RWPE2 (cell line): ENCODE data around the gene L3MBTL4.
"Not testable (repeated sequence)": the region's sequence is repeated elsewhere in the genome, so short reads cannot be mapped to it uniquely, and the experiment has no call there.

ENCODE experiments used
- ATAC-seq: fragments of 200-7000 bp; cut with Tn5 transposase; 3 replicates; pipeline ENCODE4 v1.9.1; 2021; ENCODE audit warnings: low read depth
- DNase-seq: peaks from one replicate; pipeline ENCODE4 v3.0.0-alpha.2; 2020; ENCODE audit warnings: low spot score
- H3K27ac ChIP-seq: fragments of 450-650 bp; 2 replicates; pipeline ENCODE4 v1.5.1; 2017; ENCODE audit warnings: mild to moderate bottlenecking; ENCODE audit not compliant: poor library complexity, severe bottlenecking
- H3K27me3 ChIP-seq: fragments of 250-450 bp; sonication (Bioruptor Pico); 2 replicates; pipeline ENCODE4 v1.5.1; 2021; ENCODE audit warnings: mild to moderate bottlenecking, moderate library complexity; ENCODE audit not compliant: insufficient read depth, poor library complexity, severe bottlenecking
- H3K36me3 ChIP-seq: fragments of 250-450 bp; sonication (Bioruptor Pico); 2 replicates; pipeline ENCODE4 v1.5.1; 2020; ENCODE audit warnings: low read depth, mild to moderate bottlenecking, moderate library complexity
- H3K4me1 ChIP-seq: fragments of 250-450 bp; sonication (Bioruptor Pico); 2 replicates; pipeline ENCODE4 v1.5.1; 2021; ENCODE audit warnings: mild to moderate bottlenecking, moderate library complexity; ENCODE audit not compliant: insufficient read depth, poor library complexity, severe bottlenecking
- H3K4me3 ChIP-seq: fragments of 250-450 bp; sonication (Bioruptor Pico); 2 replicates; pipeline ENCODE4 v1.5.1; 2021; ENCODE audit warnings: mild to moderate bottlenecking, moderate library complexity; ENCODE audit not compliant: severe bottlenecking
- H3K9me3 ChIP-seq: fragments of 250-450 bp; sonication (Bioruptor Pico); 2 replicates; pipeline ENCODE4 v1.5.1; 2021; ENCODE audit warnings: mild to moderate bottlenecking, moderate library complexity; ENCODE audit not compliant: severe bottlenecking
- CTCF ChIP-seq: fragments of 450-650 bp; IDR thresholded peaks from one replicate; pipeline ENCODE4 v1.5.1; 2017; ENCODE audit warnings: mild to moderate bottlenecking, moderate library complexity; ENCODE audit not compliant: poor library complexity, severe bottlenecking

The L3MBTL4 gene

GRCh38 chr18:6389005-6389404 lies 25.7 kb downstream of the L3MBTL4 start:
- Histone ChIP-seq H3K9me3 (peaks cover 3% of the 10 kb centered on the region), H3K27ac (no peak overlapping the region), H3K36me3 (no peaks in the 10 kb centered on the region), H3K4me3 (no peak overlapping the region), H3K4me1 (no peaks in the 10 kb centered on the region), H3K27me3 (no peaks in the 10 kb centered on the region)
- DNase-seq (no peak), ATAC-seq (no peak)
- TF ChIP-seq CTCF, result no peak

- Histone ChIP-seq H3K4me1 (no peaks in the 10 kb centered on the region), H3K27ac (no peak overlapping the region), H3K27me3 (no peaks in the 10 kb centered on the region), H3K4me3 (no peak overlapping the region), H3K9me3 (peaks cover 3% of the 10 kb centered on the region), H3K36me3 (no peaks in the 10 kb centered on the region)
- DNase-seq (no peak), ATAC-seq (no peak)
- TF ChIP-seq CTCF, result no peak
Observed at GRCh38 chr18:6382963-6383362, 31.7 kb downstream of the L3MBTL4 start.

GRCh38 chr18:6377473-6377872 lies 37.2 kb downstream of the L3MBTL4 start:
- ATAC-seq, DNase-seq, H3K4me3 ChIP-seq, H3K27ac ChIP-seq, H3K4me1 ChIP-seq, H3K9me3 ChIP-seq, H3K27me3 ChIP-seq, H3K36me3 ChIP-seq: not testable (repeated sequence)

GRCh38 chr18:6376433-6377229 lies 38.1 kb downstream of the L3MBTL4 start:
- no peak overlapping the region for H3K27ac ChIP-seq
- DNase-seq (no peak), ATAC-seq (no peak)
- no peaks in the 10 kb centered on the region for H3K27me3 ChIP-seq
- no peak for TF ChIP-seq CTCF
- no peak overlapping the region for H3K4me3 ChIP-seq
- no peaks in the 10 kb centered on the region for H3K4me1 ChIP-seq
- H3K36me3 ChIP-seq, result no peaks in the 10 kb centered on the region
- H3K9me3 ChIP-seq, result no peaks in the 10 kb centered on the region

- H3K27ac ChIP-seq, result no peak overlapping the region
- no peaks in the 10 kb centered on the region for H3K36me3 ChIP-seq
- TF ChIP-seq CTCF, result no peak
- DNase-seq, result no peak
- H3K4me3 ChIP-seq, result no peak overlapping the region
- H3K9me3 ChIP-seq, result no peaks in the 10 kb centered on the region
- no peaks in the 10 kb centered on the region for H3K27me3 ChIP-seq
- no peaks in the 10 kb centered on the region for H3K4me1 ChIP-seq
- no peak for ATAC-seq
Observed at GRCh38 chr18:6374935-6375529, 39.7 kb downstream of the L3MBTL4 start.
